ENCODE data around the gene CTPS2. TPM values are rescaled to one million over a fixed set of nuclear protein-coding genes. Genes with fewer than 3 reads are reported as not detected.
"Not testable (repeated sequence)": the region's sequence is repeated elsewhere in the genome, so short reads cannot be mapped to it uniquely, and the experiment has no call there.

CTPS2 gene
- polyA plus RNA-seq, 1 donor, result 17.6 TPM

- DNase-seq (ENCODE audit: low read depth), result no peak
Measured at GRCh38 chrX:16654093-16654492, 58.4 kb downstream of the CTPS2 start.

DNA sequence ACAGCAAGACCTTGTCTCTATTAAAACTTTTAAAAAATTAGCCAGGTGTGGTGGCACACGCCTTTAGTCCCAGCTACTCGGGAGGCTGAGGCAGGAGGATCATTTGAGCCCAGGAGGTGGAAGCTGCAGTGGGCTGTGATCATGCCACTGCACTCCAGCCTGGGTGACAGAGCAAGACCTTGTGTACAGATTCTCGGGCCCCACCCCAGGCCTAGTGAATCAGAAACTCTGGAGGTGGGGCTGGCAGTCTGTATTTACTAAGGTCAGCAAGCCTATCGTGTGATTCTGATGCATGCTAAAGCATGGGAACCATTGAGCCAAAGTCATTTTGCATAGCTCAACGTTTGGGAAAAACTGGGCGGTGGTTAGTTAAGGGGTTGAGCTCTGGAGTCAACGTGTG, 59.0 kb downstream of the CTPS2 start:
- DNase-seq (ENCODE audit: low read depth), result no peak

- no peak for DNase-seq (ENCODE audit: low read depth)
Measured at GRCh38 chrX:16651391-16652024, 61.0 kb downstream of the CTPS2 start.

- DNase-seq (ENCODE audit: low read depth), result no peak
Measured at GRCh38 chrX:16649858-16650257, 62.6 kb downstream of the CTPS2 start, which contains the start of gene S100G. TSS of gene S100G (plus strand) at chrX:16650158. CDS start at chrX:16651007, 849 bp downstream.

DNA sequence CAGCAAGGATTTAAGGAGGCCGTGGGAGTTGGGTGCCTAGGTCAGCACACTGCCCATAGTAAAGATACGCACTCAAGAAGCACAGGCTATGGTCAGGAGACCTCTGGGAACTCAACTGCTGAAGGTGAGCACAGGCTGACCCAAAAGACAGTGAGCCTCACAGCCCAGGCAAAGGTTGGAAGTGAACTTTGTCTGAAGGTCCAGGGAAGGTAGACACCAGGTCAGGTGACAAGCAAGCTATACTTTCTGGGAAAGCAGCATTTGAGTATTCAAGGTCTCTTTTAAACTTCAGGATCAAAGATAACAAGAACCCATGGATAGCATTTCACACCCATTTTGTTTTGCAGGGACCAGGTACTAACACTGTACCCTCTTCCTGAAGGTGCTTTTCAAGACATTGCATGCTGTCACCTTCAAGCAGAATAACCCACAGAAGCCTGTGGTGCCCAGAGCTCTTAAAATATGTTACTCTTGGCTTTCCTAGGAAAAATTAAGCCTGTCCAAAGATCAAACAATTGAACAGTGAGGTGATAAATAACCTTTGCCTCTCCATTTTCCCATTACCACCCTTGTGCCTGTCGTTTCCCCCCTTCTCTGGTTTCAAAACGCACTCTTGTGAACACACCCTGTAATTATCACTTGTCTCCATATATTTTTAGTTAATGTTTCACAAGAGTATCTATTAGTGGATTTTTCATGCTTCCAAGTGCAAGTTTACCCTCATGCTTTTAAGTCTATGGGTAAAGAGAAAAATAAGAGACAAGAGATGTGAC, 65.9 kb downstream of the CTPS2 start:
- DNase-seq (ENCODE audit: low read depth), result no peak

DNA sequence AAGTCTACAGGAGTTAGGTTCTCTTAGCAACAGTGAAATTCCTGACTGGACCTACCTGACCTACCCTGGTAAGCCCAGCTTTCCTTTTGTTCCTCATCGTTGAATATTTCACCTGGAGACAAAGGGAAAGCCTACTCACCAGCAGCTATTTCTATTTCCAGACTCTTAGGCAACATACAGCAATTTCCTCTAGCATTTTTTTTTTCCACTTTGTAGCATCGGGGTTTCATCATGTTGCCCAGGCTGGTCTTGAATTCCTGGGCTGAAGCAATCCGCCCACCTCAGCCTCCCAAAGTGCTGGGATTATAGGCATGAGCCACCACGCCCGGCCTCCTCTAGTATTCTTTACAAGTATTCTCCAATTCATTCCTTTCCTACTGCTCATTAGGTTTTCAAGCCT, 69.3 kb downstream of the CTPS2 start:
- DNase-seq (ENCODE audit: low read depth), result no peak

- DNase-seq (ENCODE audit: low read depth), result no peak
Measured at GRCh38 chrX:16640823-16641222, 71.6 kb downstream of the CTPS2 start.

DNA sequence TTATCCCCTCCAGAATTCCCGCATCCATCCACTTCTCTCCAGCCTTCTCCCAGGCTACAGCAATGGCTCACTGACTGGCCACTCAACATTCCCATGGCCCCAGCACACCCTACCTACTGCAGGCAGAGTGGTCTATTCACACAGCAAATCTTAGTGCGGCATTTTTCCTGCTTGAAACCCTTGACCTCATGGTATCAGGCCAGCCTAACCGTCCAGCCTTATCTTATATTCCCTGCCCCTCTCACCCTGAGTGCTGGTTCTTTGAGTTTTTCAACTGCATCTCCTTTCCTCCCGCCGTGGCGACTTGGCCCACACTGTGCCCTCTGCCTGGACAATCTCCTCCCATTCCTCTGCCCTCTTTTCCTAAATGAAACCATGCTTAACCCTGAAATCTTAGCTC, 72.5 kb downstream of the CTPS2 start:
- DNase-seq (ENCODE audit: low read depth), result no peak

- DNase-seq (ENCODE audit: low read depth), result no peak
Measured at GRCh38 chrX:16638533-16638932, 73.9 kb downstream of the CTPS2 start.

DNA sequence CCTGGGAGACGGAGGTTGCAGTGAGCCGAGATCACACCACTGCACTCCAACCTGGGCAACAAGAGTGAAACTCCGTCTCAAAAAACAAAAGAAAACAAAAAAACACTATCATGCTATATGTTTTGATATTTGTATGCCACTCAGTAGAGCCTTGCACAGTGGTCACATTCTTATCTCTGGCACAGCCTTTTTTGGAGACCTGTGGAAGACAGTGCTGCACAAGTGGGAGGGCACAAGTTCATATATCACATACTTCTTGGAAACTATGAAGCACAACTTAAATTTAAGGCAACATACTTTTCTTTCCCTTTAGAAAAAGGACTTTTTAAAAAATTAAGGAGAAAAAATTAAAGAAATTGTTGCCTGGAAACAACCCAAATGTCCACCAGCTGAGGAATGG, 76.9 kb downstream of the CTPS2 start:
- DNase-seq (ENCODE audit: low read depth), result no peak

- no peak for DNase-seq (ENCODE audit: low read depth)
Measured at GRCh38 chrX:16635040-16635439, 77.4 kb downstream of the CTPS2 start.

GRCh38 chrX:16633754-16634153, 78.7 kb downstream of the CTPS2 start:
- no peak for DNase-seq (ENCODE audit: low read depth)

DNA sequence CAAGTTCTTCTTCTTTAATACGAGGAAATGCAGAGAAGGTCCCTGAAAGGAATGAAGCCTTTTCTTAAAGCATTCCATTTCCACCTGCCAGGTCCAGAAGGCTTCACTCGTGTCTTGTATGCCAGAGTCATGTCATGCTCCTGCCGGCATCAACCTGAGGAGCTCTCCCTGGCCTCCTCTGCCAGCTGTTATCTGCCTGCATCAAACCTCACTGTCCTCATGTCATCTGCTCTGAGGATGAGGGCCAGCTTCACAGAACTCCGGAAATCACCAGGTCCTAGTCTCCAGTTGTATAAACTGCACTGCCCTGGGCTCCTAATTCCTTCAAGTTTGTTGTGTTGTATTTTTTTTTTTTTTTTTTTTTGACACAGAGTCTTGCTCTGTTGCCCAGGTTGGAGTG, 82.6 kb downstream of the CTPS2 start:
- DNase-seq (ENCODE audit: low read depth), result no peak

DNA sequence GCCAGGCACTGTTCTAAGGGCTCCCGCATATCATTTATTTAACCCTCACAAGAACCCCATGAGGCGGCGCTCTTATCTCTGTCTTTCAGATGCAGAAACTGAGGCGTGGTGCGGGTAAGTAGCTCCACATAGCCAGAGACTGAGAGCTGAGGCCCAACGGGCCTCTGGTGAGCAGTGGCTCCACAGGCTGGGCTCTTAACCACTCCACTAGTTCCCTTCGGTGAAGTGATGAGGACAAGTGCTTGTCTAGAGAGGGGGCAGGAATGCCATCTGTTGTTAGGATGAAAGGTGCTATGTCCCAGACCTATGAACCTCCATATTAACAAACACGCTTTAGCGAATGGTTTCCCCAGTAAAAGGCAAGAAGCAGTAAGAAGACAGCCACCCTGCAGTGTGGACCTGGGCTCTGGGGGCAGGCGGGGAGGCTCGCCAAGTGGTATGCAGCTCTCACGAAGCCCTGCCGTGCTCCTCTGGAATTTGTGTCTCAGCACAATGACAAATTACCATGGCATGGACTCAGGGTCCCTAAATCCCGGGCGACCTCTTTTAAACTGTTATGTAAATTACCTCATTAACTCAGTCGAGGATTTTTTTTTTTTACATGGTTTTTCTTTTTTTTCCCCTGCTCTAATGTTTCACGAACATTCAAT, 83.4 kb downstream of the CTPS2 start:
- DNase-seq (ENCODE audit: low read depth), result no peak

- DNase-seq (ENCODE audit: low read depth), result not testable (repeated sequence)
Measured at GRCh38 chrX:16628511-16628910, 84.0 kb downstream of the CTPS2 start.

DNA sequence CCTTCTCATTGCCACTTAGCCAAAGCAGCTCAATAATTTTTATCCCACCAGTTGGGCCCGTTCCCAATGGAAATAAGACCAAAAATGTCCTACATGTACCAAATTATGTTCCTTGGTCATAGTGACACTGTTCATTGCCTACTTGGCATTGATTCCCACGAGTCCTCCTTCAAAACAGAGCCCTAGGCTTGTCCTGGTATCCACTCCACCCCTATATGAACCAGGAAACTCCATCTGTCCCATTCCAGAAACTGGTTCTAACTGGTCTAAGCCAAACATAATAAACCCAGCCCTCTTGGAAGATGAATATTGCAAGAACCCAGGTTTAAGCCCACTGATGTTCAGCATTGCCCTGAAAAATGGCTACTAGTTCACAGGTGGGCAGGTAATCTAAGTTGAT, 93.4 kb downstream of the CTPS2 start:
- no peak for DNase-seq (ENCODE audit: low read depth)

GRCh38 chrX:16618422-16618821, 94.0 kb downstream of the CTPS2 start:
- no peak for DNase-seq (ENCODE audit: low read depth)

GRCh38 chrX:16617382-16617781, 95.1 kb downstream of the CTPS2 start:
- no peak for DNase-seq (ENCODE audit: low read depth)

GRCh38 chrX:16612257-16612897, 100.1 kb downstream of the CTPS2 start:
- DNase-seq (ENCODE audit: low read depth), result no peak

GRCh38 chrX:16610654-16611053, 101.8 kb downstream of the CTPS2 start:
- DNase-seq (ENCODE audit: low read depth), result not testable (repeated sequence)

- DNase-seq (ENCODE audit: low read depth), result no peak
Measured at GRCh38 chrX:16610121-16610621, 102.3 kb downstream of the CTPS2 start.

GRCh38 chrX:16606142-16606720, 106.2 kb downstream of the CTPS2 start:
- DNase-seq (ENCODE audit: low read depth), result no peak
